GM19468 (cell line): Measurements from ENCODE around the gene FBXW4.

Source experiments
- ATAC-seq: cut with Tn5 transposase; IDR thresholded peaks from one replicate; pipeline ENCODE4 v1.9.1; 2021; ENCODE audit warnings: mild to moderate bottlenecking, moderate library complexity, moderate number of reproducible peaks; ENCODE audit not compliant: unreplicated experiment; ENCODE audit errors: extremely low read depth

The FBXW4 gene

DNA sequence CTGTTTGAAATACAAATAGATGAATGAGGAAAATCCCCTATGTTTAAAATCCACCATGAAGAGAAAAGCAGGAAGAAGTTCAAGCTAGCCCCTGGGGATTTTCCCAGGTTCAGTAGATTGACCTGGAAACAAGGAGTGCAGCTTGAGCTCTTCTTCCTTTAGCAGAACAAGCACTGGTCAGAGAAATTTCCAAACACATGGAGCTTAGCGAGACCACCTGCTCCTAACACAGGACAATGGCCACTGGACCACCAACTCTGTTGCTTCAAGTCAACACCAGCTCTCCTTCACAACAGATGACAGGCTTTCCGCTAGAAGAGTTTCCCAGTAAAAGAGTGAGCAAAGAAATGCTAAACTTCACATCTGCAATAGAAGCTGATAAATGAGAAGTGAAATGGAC is 9.4 kb upstream of the FBXW4 start:
- no peak for ATAC-seq

DNA sequence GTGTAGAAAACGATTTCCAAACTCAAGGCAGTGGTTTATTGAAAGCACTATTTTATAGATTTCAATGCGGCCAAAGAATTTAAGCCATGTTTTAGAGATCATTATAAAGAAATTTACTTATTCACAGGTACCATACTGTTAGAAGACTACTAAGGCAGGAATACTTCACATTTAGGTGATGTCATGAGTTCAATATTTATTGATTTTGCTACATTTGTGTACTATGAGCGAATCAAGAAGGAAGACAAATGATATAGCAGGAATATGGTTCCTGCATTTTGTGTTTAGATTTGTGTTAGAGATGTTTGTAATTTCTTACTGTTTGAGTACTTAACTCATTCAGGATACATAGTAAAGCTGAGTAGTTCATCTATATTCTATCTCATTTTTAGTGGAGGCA is 1.7 kb upstream of the FBXW4 start:
- ATAC-seq: no peak

DNA sequence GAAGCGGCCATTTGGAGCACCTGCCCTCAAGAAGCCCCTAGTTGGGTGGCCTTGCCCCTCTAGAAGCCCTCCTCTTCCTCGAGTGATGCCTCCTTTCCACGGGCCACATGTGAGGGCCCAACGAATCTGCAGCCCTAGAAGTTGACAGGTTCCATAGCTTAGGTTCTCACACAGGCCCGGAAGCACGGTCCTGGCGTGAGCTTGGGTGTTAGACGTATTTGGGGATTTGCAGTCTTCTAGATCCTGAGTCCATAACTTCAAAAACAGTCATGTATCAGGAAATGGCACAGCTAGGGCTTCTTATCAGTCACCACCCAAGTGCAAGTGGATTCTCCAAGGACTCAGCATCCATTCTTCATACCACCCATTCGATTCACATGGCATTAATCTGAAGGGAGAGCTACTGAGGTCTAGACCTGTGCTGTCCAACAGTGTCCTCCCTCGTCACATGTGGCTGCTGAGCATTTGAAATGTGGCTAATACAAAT is 477 bp upstream of the FBXW4 start:
- ATAC-seq: no peak

DNA sequence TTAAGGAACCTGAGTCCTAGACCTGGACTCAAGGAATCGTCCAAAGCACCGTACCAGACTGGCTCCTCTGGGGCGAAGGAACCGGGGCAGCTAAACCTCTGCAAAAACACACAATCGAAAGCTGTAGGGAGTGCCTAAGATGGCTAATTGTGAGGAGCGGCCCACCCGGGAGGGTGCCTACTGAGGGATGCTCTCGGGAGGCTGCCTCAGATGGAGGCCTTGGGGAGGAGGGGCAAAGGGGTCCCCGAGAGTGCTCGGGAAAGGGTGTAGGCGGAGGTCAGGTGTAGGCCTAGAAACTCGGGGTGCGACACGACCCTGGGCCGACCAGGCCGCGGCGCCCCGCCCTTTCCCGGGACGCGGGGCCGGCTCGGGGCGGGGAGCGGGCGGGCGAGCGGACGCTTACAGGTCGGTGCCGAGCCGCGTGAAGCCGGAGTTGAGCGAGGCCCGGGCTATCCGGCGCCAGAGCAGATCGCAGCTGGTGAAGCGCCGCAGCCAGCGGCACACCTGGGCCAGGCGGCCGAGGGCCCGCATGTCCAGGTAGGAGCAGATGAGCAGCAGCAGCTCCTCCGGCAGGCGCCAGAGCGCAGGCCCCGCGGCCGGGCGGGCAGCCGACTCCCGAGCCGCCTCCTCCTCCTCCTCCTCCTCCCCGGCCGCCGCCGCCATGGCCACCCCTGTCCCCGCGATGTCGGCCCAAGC is 844 bp downstream of the FBXW4 start:
- ATAC-seq: no peak

DNA sequence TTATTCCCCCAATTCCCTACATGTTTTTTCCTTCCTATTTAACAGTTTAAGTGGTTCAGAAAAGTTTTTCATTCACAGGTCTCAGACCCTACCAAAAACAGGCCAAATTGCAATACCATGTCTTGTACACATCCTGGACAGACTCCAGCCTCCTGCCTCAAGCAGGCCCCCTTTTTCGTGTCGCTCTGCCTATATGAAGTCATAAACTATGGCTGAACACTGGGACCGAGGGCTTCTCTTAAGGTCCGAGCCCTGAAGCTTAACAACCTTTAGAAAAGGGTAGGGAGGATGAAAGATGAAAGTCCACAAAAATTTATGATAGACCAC is 1.4 kb downstream of the FBXW4 start:
- ATAC-seq: no peak

DNA sequence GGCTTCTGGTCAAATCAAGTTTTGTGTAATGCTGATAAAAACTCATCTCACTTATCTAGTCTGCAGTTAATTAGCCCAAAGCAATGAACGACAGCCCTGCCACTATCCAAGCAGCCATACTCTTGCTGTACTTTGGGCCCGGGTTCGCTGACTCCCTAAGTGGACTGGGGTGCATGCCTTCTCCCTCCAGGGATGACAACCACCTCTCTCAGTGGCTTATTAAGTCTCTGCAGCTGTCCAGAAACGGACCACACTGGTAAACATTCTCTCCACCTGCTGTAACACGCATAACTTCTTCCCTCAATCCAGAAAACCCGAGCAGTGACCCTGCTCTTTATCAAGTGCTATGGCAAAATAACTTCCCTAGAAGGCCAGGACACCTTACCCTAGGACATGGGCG is 3.9 kb downstream of the FBXW4 start:
- ATAC-seq: no peak

DNA sequence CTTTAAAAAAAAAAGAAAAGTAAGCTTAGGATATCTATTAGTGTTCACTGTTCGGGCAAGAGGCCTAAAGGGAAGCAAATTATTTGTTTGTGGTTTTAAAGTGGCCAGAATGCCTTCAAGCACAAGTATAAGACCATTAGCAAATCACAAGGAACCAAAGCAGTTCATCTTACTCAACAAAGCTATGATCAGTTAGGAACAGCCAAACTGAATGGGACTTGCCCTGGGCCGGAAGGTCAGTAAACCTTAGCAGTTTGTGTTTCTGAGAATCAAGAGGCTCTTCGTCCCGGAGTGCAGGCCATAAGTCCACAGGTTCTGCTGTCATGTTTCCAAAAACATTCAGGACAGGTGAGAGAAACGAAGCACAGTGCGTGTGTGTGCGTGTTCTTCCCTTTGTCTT is 4.5 kb downstream of the FBXW4 start:
- ATAC-seq: no peak

DNA sequence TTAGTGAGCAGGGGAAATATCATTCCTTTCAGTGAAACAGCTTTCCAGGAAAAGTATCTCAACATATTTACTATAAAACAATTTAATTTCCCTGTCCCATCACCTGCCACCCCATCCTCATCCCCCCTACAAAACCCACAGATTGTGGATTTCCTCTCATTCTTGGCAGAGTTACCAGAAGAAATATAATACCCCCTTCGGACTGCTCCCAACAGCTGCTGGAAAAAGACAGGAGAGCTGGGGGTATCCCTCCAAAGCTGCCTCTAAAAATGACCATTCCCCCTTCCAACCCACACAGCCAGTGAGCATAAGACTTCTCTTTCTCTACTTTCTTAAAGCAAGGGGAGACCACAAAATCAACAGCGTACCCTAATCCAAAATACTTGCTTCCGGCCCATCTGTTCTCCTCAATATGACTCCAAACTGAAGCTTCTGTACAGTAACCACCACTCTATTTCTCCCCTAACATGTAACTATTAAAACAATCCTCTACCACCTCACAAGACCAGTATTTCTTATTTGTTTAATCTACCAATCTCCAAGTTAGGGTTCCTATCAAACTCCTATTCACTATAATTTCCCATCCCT is 7.8 kb downstream of the FBXW4 start:
- ATAC-seq: no peak

DNA sequence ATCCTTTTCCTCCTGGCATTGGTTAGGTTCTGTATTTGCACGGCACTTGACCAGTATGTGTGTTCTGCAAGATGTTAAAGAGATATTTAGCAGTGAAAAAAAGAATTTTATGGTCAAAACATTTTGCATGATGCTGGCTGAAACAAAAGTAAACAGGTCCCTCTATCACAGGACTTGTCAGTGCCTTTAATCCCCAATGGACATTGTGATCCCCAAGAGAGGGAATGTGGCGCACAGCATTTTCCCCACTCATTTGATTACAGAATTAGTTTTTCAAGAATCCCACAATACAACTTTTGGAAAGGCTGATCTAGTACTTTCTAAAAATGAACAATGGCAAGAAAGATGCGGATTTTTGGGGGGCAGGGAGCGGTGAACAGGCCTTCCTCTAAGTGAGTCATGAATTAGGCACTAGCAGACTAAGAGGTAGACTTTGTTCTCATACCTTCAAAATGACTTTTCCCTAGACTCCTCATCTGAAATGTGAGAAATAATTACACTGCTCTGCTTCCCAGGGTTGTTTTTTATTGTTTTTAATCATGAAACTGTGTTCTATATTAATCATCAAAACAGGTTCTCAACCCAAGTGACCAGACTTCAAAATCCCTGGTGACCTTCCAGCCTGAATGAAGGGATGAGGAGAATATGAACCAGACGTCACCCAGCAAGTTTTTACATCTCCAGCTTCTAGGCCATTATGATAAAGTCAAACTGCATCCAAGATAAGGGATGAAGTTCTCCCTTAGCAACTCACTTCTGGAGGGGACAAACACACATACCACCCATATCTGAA is 8.6 kb downstream of the FBXW4 start:
- ATAC-seq: no peak

DNA sequence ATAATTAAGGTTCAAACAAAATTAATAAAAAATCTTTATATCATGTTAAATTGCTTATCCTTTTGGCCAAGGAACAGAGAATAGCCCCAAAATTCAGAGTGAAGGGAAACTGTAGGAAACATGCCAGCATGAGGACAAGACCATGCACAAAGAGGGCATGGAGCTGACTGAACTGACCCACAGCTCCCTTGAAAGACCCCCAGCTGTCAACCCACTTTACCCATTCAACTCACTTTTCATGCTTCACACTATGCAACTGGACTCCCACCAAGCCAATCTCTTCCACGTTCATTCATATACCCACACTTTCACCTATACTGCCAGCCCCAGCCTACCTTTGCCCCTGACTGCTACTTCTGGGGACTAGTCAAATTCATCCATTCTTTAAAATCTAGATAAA is 10.2 kb downstream of the FBXW4 start:
- ATAC-seq: no peak

DNA sequence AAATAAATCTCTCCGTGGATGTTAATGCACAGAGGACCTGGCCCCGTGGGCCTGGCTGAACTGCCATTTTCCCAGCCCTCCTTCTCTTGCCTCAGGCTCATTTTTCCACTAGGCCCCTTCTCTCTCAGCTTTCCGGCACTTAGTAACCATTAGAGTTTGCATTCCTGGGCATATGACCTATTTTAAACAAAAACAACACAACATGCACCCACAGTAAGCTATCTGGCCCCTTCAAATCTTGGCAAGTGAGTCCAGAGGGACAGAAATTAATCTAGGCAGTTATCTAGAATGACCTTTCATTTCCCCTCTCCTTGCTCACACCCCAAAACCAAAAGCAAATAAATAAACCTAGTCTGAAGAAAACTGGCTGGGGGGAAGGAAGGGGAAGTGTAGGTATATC is 11.7 kb downstream of the FBXW4 start:
- ATAC-seq: no peak

DNA sequence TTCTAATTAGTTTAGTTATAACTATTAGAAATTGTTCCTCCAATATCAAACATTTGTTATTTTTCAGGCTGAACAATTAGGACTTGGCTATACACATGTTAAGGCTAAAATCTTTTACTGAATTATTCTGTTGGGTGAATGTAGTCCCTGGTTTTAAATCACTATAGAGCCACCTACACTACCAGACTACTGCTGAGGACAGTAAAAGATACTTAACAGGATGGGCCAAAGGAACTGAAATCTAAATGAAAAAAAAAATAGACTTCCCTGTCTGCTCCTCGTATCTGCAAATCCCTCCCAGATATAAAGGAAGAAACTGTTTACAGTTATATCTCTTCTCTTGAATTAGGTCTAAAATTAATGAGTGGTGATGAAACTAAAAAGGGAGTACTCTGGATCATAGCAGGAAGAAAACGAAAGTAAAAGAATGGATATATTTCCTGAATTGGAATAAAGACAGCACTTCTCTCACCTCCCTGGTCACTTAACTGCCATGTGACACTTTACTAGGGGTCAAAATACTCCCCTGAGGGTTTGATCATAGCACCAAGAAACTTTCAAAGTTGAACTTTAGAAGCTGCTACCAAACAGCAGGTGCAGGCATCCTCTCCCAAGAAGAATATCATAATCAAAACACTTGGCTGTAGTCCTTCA is 12.7 kb downstream of the FBXW4 start:
- no peak for ATAC-seq

DNA sequence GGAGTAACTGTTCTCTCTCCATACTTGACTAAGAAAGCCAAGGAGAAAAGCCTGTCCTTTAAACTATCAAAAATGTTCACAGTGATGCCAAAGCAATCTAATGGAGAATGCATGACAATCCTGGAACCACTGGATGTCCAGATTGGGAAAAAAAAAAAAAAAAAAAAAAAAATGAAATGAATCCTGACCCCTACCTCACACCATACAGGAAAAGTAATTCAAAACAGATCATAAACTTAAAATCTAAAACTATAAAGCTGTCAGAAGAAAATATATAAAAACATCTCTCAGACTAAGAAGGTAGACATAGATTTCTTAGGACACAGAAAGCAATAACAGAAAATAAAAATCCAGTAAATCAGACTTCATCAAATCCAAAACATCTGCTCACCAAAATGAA is 18.4 kb downstream of the FBXW4 start:
- no peak for ATAC-seq

DNA sequence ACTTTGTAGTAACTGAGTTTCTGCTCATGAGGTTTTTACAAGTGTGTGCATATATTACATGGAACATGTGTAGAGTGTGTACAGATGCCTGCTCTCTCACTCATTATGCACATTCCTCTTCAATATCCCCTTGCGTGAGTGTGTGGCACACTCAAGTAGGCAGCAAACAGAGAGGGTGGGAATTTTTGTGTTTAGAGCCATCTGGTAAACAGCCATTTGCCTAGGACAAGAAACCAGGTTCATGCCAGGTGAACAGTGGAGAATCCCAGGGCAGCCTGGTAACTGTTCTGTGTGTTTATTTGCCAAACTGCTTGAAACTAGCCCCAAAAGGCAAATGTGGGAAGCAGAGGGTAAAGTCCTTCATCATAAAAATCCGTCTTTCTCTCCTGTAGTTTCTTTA is 19.9 kb downstream of the FBXW4 start:
- ATAC-seq: no peak

DNA sequence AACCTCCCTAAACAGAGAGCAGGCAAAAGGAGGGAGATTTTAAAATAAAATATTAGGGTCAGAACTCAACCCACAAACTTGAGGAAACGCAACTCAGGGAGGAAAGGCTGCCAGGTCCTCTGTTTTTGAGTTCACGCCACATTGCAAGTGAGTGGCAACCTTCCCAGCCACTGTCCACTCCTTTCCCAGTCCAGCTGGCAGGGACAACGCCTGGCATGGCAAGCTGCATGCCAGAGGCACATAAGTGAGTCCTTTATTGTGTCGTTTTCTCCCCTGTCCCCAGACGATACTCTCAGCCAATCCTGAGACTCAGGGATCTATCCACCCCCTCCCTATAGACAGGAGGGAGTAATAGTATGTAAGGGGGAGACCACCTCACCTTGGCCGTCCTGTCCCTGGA is 22.4 kb downstream of the FBXW4 start:
- no peak for ATAC-seq

DNA sequence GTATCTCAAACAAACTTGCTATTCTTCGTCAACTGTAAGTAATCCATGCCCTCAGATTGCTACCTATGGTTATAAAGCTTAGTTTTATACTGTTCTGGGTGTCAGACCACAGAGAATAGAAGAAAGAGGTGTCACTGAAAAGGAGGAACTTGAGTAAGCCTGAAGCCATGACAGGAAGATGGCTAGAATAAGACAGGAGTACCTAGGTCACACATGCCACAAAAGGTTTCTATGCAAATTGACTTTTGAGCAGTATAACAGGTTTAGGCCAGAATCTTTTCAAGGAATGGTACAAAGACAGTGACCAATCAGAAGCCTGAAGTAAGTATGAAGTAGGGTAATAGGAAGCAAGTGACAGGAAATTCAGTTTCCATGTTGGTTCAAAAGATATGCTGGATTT is 23.5 kb downstream of the FBXW4 start:
- no peak for ATAC-seq

DNA sequence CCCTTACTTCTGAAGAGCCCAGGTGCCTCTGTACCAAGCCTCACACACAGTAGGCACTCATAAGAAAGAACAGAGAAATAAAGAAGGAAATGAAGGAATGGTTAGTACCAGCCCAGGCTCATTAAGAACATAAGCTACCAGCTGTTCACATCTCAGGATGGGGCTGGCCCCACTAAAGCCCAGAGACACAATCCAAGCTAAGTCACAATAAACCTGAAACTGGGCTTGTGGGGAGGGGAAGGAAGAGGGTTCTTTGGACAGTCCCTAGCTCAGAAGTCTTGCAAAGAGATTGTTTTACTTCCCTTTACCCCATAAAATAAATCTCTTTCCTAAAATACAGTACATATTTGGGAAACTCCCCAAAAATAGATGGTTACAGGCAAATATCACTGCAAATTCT is 24.3 kb downstream of the FBXW4 start:
- ATAC-seq: no peak

DNA sequence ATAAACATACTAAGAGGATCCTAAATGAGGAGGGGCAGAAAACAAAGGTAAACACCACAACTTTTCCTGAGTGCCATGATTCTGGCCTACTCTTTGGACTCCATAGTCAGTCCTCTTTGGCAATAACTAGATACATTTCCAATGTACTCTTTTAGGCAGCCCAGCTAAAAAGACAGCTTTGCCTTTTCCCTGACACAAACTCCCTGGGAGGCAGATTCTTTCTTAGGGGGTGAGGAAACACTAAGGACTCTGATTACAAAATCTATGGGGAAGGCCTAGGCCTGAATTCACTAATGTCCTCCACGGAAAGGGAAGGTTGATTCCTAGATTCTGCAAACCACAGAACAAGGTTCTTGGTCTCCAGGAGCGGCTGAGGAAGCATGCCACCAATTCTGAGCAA is 25.8 kb downstream of the FBXW4 start:
- no peak for ATAC-seq

DNA sequence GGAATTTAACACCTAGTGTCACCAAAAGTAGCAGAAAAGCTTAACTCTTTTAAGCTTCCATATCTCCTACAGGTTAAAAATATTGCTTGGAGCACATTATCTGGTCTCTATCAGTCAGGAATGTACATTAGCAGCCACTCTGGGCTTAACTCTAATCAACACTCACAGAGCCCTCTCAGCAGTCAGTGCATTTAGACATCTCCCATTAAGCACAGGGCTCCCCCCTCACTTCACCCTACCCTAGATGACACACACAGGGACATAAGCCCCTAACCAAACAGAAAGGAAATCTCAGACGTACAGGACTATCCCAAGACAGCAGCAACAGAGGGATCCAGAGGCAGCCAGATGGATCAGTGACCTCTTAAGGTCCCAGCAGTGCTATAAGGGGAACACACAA is 26.4 kb downstream of the FBXW4 start:
- ATAC-seq: no peak

DNA sequence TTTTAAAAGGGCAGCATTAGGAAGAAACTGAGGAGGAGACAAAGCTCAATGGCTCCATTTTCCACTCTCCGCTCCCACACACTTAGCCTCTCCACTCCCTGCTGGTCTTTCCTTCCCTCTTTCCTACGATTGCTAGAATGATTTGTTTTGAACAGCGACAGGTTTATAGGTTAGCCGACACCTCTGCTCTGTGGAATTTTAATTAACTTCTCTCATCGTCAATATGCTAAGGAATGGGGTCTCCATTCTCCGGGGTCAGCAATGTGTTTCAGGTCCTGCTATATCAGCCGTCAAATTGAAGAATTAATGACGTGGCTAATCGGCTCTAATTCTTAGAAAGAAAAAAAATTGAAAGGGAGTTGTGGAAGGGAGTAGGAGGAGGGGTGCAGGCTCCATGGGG is 28.9 kb downstream of the FBXW4 start:
- no peak for ATAC-seq

DNA sequence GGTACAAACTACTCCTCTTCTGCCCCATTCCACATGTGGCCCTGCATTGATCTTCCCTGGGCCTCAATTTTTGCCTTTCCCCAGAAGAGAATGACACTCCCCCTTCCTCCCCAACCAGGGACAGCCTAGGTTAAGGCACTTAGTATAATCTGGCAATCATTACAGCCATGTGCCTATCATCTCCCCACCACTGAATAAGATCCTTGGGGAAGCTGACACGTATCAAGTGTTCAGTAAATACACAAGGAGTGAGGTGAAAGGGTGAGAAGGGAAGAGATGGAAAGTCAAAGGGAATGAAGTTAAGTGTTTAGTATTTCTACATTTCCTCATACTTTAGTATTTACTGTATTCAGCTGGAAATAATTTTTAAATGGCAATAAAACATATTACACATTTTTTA is 31.9 kb downstream of the FBXW4 start:
- ATAC-seq: no peak
